ENCODE data around the gene HLA-B. TPM values are rescaled to one million over a fixed set of nuclear protein-coding genes. Genes with fewer than 3 reads are reported as not detected.

Gene HLA-B
- total RNA-seq, 1 donor from 2014 or later, result 208 TPM

DNA sequence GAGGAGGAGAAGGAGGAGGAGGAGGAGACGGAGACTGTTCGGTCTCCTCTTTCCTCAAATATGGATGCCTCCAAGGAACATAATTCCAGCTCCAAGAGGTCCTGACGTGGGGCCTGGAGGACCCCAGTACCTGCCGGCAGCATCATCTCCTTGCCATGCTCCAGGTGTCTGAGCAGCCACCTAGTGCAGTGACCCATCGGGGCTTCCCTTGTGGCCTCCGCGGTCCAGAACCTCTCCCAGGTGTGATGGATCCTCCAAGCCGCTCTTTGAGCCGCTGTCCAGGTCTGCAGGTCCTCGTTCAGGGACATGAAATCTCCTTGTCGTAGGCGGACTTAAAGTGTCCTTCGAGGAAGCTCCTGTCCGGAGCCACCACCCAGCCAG, 49.3 kb downstream of the HLA-B start:
- no peak for DNase-seq (ENCODE audit: low read depth)

DNA sequence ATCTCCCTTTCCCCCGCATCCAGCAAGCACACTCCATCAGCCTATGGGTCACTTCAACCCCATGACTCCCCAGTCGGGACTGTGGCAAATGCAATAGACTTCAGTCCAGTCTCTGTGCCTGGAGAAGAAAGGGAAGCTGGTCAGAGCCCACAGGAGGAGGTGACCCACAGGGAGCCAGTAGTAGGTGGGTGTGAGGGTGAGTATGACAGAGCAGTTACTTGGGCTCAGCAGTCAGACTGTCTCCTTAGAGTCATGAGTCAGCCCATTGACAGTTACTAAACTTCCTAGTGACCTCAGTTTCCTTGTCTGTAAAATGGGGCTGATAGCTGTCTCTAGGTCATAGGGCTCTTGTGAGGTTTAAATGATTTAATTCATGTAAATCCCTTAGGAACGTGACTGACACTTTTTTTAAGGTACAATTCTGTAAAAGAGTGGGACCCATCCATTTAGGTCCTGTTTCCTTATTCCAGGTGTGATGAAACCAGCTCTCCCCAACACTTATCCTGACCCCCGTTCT, 51.2 kb downstream of the HLA-B start:
- DNase-seq (ENCODE audit: low read depth), result no peak

DNA sequence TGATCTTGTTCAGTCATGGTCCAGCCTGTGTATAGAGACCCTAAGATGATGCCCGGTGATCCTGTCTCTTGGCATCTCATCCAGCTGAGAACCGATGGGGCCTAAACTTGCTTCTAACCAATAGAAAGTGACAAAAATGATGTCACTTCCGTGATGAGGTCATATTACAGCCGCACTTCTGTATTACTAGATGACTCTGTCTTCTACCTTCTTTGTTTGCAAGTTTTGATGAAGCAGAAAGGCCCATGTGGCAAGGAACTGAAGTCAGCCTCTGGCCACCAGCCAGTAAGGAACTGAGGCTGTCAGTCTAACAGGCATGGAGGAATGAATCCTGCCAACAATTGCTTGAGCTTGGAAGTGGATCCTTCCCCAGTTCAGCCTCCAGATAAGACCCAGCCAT, 52.3 kb downstream of the HLA-B start:
- DNase-seq (ENCODE audit: low read depth), result peak; percentile 11

Other genes with a start within 250 kb of the HLA-B start
- 1.4 TPM in 1 of 2 replicates, not detected in the other for gene C6orf15, start 244.6 kb downstream of the HLA-B start, total RNA-seq
- 1.0 and 5.1 TPM in 2 replicates for gene PSORS1C1, start 242.4 kb downstream of the HLA-B start, total RNA-seq
- gene CDSN, start 236.7 kb downstream of the HLA-B start, total RNA-seq, result under 0.01 and 0.05 TPM in 2 replicates
- gene PSORS1C2, start 218.1 kb downstream of the HLA-B start, total RNA-seq, result not detected in 2 replicates
- gene CCHCR1, start 199.4 kb downstream of the HLA-B start, total RNA-seq, result 12.9 and 21.0 TPM in 2 replicates
- 2.2 and 10.8 TPM in 2 replicates for gene TCF19, start 198.6 kb downstream of the HLA-B start, total RNA-seq
- 6.6 and 11.3 TPM in 2 replicates for gene POU5F1, start 186.5 kb downstream of the HLA-B start, total RNA-seq
- gene HLA-C, start 85.1 kb downstream of the HLA-B start, total RNA-seq, result 140 and 532 TPM in 2 replicates
- 33.0 and 55.6 TPM in 2 replicates for gene MICA, start 46.4 kb upstream of the HLA-B start, total RNA-seq
- 5.3 and 17.5 TPM in 2 replicates for gene MICB, start 141.0 kb upstream of the HLA-B start, total RNA-seq
- gene MCCD1, start 171.8 kb upstream of the HLA-B start, total RNA-seq, result 0.15 TPM in 1 of 2 replicates, not detected in the other
- gene DDX39B, start 184.8 kb upstream of the HLA-B start, total RNA-seq, result 234 and 346 TPM in 2 replicates
- gene ATP6V1G2, start 189.4 kb upstream of the HLA-B start, total RNA-seq, result 1.0 TPM in 1 of 2 replicates, not detected in the other
- 17.6 and 30.0 TPM in 2 replicates for gene NFKBIL1, start 190.4 kb upstream of the HLA-B start, total RNA-seq
- gene LTA, start 215.1 kb upstream of the HLA-B start, total RNA-seq, result not detected in 2 replicates
- 2.4 and 7.8 TPM in 2 replicates for gene TNF, start 218.4 kb upstream of the HLA-B start, total RNA-seq
- 7.0 and 35.1 TPM in 2 replicates for gene LTB, start 225.2 kb upstream of the HLA-B start, total RNA-seq
- gene LST1, start 229.1 kb upstream of the HLA-B start, total RNA-seq, result not detected in 2 replicates
- not detected in 2 replicates for gene NCR3, start 235.8 kb upstream of the HLA-B start, total RNA-seq

Measured in renal cortical epithelial cell (primary cell).